CD8-positive, alpha-beta memory T cell (primary cell): ENCODE results near the gene DLG1. TPM values are rescaled to one million over a fixed set of nuclear protein-coding genes. Genes with fewer than 3 reads are reported as not detected.

Experiments
- CTCF ChIA-PET: fragments of 350-600 bp; sonication (Branson Sonifier 250); formaldehyde crosslinking; loops from one replicate; lab custom pipeline; 2021; ENCODE audit warnings: antibody characterized with exemption; lab: Charles Lee
- POLR2A ChIA-PET: fragments of 350-600 bp; sonication (Branson Sonifier 250); formaldehyde crosslinking; loops from one replicate; lab custom pipeline; 2021; ENCODE audit warnings: antibody characterized with exemption; lab: Charles Lee
- DNase-seq, 5 donors: peaks; one replicate each; pipeline versions ENCODE4 v3.0.0 to v3.0.0-alpha.2; 2020 to 2022; ENCODE audit warnings: mixed read lengths in 1 of 5
- H3K27ac ChIP-seq: one replicate; pipeline ENCODE4 v1.7.0; 2013; ENCODE audit warnings: low read depth, mild to moderate bottlenecking, low read length, moderate library complexity
- H3K27me3 ChIP-seq: 2 replicates; pipeline ENCODE4 v1.7.0; 2013; ENCODE audit warnings: low read length, mild to moderate bottlenecking; ENCODE audit not compliant: insufficient read depth, poor library complexity, severe bottlenecking
- H3K36me3 ChIP-seq: 2 replicates; pipeline ENCODE4 v1.7.0; 2013; ENCODE audit warnings: mild to moderate bottlenecking, low read length, moderate library complexity; ENCODE audit not compliant: insufficient read depth
- H3K4me1 ChIP-seq: 2 replicates; pipeline ENCODE4 v1.7.0; 2013; ENCODE audit warnings: mild to moderate bottlenecking, low read length, moderate library complexity; ENCODE audit not compliant: insufficient read depth
- H3K4me3 ChIP-seq: 2 replicates; pipeline ENCODE4 v1.7.0; 2013; ENCODE audit warnings: mild to moderate bottlenecking, low read length
- H3K9me3 ChIP-seq: 2 replicates; pipeline ENCODE4 v1.7.0; 2013; ENCODE audit warnings: mild to moderate bottlenecking, low read length
- H3K27ac Mint-ChIP-seq, 8 donors: one replicate each; pipeline ENCODE4 v1.8.0; 2020 to 2021; ENCODE audit warnings: mixed read lengths in 8 of 8, mild to moderate bottlenecking in 6 of 8, inconsistent platforms in 3 of 8, moderate library complexity in 3 of 8
- H3K27me3 Mint-ChIP-seq, 2 donors: one replicate each; pipeline ENCODE4 v1.8.0; 2020 to 2021; ENCODE audit warnings: mixed read lengths in 2 of 2, mild to moderate bottlenecking in 1 of 2, moderate library complexity in 1 of 2
- H3K36me3 Mint-ChIP-seq, 3 donors: one replicate each; pipeline ENCODE4 v1.8.0; 2020 to 2021; ENCODE audit warnings: mixed read lengths in 3 of 3, inconsistent platforms in 1 of 3, mild to moderate bottlenecking in 1 of 3
- H3K4me1 Mint-ChIP-seq, 3 donors: one replicate each; pipeline ENCODE4 v1.8.0; 2020 to 2021; ENCODE audit warnings: mixed read lengths in 3 of 3, inconsistent platforms in 1 of 3, mild to moderate bottlenecking in 1 of 3
- H3K4me3 Mint-ChIP-seq, 7 donors: one replicate each; pipeline ENCODE4 v1.8.0; 2020 to 2021; ENCODE audit warnings: mixed read lengths in 7 of 7, mild to moderate bottlenecking in 6 of 7, moderate library complexity in 4 of 7, inconsistent platforms in 2 of 7
- H3K9me3 Mint-ChIP-seq, 5 donors: one replicate each; pipeline ENCODE4 v1.8.0; 2020 to 2022; ENCODE audit warnings: mixed read lengths in 5 of 5, mild to moderate bottlenecking in 3 of 5, moderate library complexity in 2 of 5, inconsistent platforms in 1 of 5
- polyA plus RNA-seq: library from polyadenylated mRNA; unstranded; fragments of 300-500 nt; fragmentation: Illumina TruSeq; gene quantifications from one replicate; pipeline ENCODE4 v1.2.3, GENCODE V29; 2021
- total RNA-seq, 2 experiments: library from RNA; stranded (reverse); gene quantifications; one replicate each; pipeline ENCODE4 v1.2.3, GENCODE V29; 2021

DLG1 gene
- total and polyA plus RNA-seq, 3 experiments from 2014 or later, result 30.5 to 51.2 (median 49.2) TPM

GRCh38 chr3:197029511-197030167, 268.8 kb downstream of the DLG1 start, which contains the start of gene MELTF:
TSS of gene MELTF (minus strand) at chr3:197029817. CDS start at chr3:197029702, 115 bp downstream.
- Mint-ChIP-seq H3K4me3 (peak within 1 kb of the TSS; percentile 76 to 88 (median 80)), H3K9me3 (no peaks in the 10 kb centered on the region), H3K4me1 (peaks cover 0 to 9% (median 7%) of the 10 kb centered on the region in 3 donors), H3K27ac (peak within 1 kb of the TSS in 4 of 8 donors; percentile 22 to 37 (median 32)), H3K27me3 (peaks cover 4 to 6% of the 10 kb centered on the region in 2 donors), H3K36me3 (no peaks in the 10 kb centered on the region)
- Histone ChIP-seq H3K36me3 (no peaks in the 10 kb centered on the region), H3K27me3 (no peaks in the 10 kb centered on the region), H3K4me3 (peak within 1 kb of the TSS; percentile 43), H3K27ac (peak within 1 kb of the TSS; percentile 47), H3K9me3 (no peaks in the 10 kb centered on the region), H3K4me1 (no peaks in the 10 kb centered on the region)
- ChIA-PET CTCF (interaction anchor here (1.2 to 1.5 kb wide), 6 partner anchors 10 to 515 kb away, joined by 3 to 9 read pairs (median 3); no protein-coding TSS in a partner anchor), POLR2A (no interaction called here)
- DNase-seq, result peak; percentile 62 to 72 (median 71)

- no peaks in the 10 kb centered on the region for H3K36me3 ChIP-seq
- peak in 4 of 5 donors; percentile 14 to 49 (median 16) for DNase-seq
- Mint-ChIP-seq H3K4me1 (peaks cover 0 to 10% (median 7%) of the 10 kb centered on the region in 3 donors), H3K27me3 (peaks cover 5 to 8% of the 10 kb centered on the region in 2 donors), H3K27ac (peak overlapping the region in 4 of 8 donors; percentile 22 to 37 (median 32)), H3K9me3 (no peaks in the 10 kb centered on the region), H3K36me3 (no peaks in the 10 kb centered on the region), H3K4me3 (peak overlapping the region; percentile 76 to 88 (median 80))
- H3K4me3 ChIP-seq, result peak overlapping the region; percentile 43
- ChIA-PET POLR2A (no interaction called here), CTCF (interaction anchor here (1.2 to 1.7 kb wide), 5 partner anchors 9 to 191 kb away, joined by 3 to 9 read pairs (median 3); no protein-coding TSS in a partner anchor)
- H3K9me3 ChIP-seq, result no peaks in the 10 kb centered on the region
- peak overlapping the region; percentile 47 for H3K27ac ChIP-seq
- no peaks in the 10 kb centered on the region for H3K27me3 ChIP-seq
- no peaks in the 10 kb centered on the region for H3K4me1 ChIP-seq
These were observed 269.5 kb downstream of the DLG1 start for GRCh38 chr3:197028728-197029510.

DNA sequence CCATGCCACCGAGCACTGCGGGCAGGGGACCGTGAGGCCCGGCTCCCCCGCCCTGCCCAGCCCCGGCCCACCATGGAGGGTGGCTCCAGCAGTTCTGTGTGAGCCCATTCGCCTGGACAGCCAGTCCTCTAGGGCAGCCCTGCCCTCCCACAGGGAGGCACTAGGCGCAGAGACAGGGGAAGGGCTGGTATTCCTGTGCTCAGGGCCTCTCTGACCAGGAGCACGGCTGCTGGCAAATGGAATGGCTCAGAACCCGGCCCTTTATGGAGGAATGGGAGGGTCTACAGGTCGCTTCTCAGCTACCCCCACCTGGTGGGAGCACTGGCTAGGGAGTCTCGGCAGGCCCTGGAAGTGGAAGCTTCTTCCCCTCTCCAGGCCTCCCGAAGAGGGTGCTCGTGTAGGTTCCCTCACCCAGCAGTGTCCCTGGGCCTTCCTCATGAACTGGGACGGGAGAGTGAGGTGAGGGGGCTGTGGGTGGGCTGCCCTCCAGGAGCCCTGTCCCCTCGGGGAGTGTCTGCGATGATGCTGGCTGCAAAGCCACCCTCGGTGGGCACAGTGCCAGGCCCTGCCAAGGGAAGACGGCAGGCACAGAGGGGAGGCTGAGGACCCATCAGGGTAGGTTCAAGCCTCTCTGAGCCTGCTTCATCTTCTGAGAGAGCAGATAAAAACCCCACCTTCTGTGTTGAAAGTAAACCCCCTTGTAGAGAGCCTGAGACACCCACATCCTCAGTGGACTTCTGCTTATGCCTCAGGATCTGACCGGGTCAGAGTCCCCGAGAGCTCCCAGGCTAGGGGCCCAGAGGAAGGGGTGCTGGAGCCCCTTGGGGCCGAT, 270.3 kb downstream of the DLG1 start:
- DNase-seq, result no peak
- Histone ChIP-seq H3K36me3 (no peaks in the 10 kb centered on the region), H3K9me3 (no peaks in the 10 kb centered on the region), H3K4me1 (no peaks in the 10 kb centered on the region), H3K4me3 (peak overlapping the region; percentile 43), H3K27me3 (no peaks in the 10 kb centered on the region), H3K27ac (peak overlapping the region; percentile 16)
- peak overlapping the region in 3 of 8 donors; percentile 23 to 37 (median 35) for H3K27ac Mint-ChIP-seq
- H3K4me1 Mint-ChIP-seq, result peaks cover 4 to 18% (median 10%) of the 10 kb centered on the region in 3 donors
- CTCF ChIA-PET, result interaction anchor here (1.4 to 1.7 kb wide), 2 partner anchors 17 to 23 kb away, joined by 3 to 7 read pairs; no protein-coding TSS in a partner anchor
- H3K4me3 Mint-ChIP-seq, result peak overlapping the region; percentile 76 to 88 (median 80)
- H3K27me3 Mint-ChIP-seq, result peaks cover 5 to 12% of the 10 kb centered on the region in 2 donors
- POLR2A ChIA-PET, result no interaction called here
- H3K36me3 Mint-ChIP-seq, result no peaks in the 10 kb centered on the region
- H3K9me3 Mint-ChIP-seq, result no peaks in the 10 kb centered on the region

DNA sequence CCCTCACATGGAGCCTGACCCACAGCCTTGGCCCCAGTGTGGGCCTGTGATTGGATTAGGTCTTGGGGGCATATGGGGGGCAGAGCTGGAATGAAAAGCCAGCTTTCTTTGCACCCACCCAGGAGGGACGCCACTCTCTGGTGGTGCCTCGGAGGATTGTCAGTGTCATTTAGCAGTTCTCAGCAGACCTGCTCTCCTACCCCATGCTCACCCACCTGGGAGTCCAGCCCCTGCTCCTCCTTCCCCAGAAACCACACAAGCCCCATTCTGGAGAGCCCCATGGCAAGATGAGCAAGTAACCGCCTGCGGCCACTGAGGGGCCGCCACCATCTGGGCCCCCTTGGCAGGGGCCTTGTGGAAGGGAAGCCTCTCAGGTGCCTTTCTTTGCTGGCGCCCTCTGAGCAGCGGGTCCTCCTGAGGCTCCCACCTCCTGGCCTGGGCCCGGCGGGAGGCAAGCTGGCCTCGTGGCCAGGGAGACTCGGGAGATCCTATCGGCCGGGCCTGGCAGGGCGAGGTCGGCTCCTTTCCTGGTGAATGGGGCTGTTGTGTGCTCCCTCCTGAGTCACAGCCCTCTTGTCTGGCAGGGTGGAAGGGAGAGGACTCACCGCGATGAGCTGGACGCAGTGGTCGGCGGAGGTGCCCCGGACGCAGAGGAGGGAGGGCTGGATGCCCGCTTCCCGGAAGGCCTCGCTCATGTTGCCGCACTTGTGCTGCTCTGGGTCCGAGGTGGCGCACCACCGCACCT, 271.1 kb downstream of the DLG1 start:
- H3K36me3 Mint-ChIP-seq, result no peaks in the 10 kb centered on the region

DNA sequence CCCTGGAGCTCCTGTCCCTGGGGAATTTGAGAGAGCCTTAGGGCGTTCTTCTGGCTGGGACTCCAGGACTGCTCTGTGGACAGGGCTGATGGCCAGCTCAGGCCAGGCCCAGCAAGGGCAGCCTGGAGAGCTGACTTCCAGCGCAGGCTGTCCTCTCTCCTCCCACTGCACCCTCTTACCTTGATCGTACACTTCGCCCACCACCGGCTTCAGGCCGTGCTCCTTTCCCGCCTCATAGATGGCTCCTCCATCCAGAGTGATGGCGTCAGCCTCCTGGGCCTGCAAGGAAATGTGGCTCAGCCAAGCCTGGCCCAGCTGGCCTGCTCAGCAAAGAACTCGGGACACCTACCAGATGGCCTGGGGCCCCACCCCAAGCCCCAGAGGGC, 271.9 kb downstream of the DLG1 start:
- no peaks in the 10 kb centered on the region for H3K27me3 ChIP-seq
- ChIA-PET CTCF (no interaction called here), POLR2A (no interaction called here)
- no peak overlapping the region for H3K27ac ChIP-seq
- Mint-ChIP-seq H3K4me1 (peaks cover 5 to 18% (median 10%) of the 10 kb centered on the region in 3 donors), H3K9me3 (no peaks in the 10 kb centered on the region), H3K36me3 (no peaks in the 10 kb centered on the region), H3K27me3 (peaks cover 6 to 13% of the 10 kb centered on the region in 2 donors), H3K27ac (no peak overlapping the region), H3K4me3 (no peak overlapping the region)
- no peak overlapping the region for H3K4me3 ChIP-seq
- peak in 1 of 5 donors; percentile 24 for DNase-seq
- H3K4me1 ChIP-seq, result no peaks in the 10 kb centered on the region
- no peaks in the 10 kb centered on the region for H3K36me3 ChIP-seq
- H3K9me3 ChIP-seq, result no peaks in the 10 kb centered on the region

More for the DNA sequence above, 271.1 kb downstream of the DLG1 start:
- Histone ChIP-seq H3K4me1 (no peaks in the 10 kb centered on the region), H3K27ac (no peak overlapping the region), H3K4me3 (no peak overlapping the region), H3K9me3 (no peaks in the 10 kb centered on the region), H3K36me3 (no peaks in the 10 kb centered on the region), H3K27me3 (no peaks in the 10 kb centered on the region)
- Mint-ChIP-seq H3K9me3 (no peaks in the 10 kb centered on the region), H3K27ac (peak overlapping the region in 1 of 8 donors; percentile 41), H3K4me3 (peak overlapping the region in 2 of 7 donors; percentile 22 to 30), H3K27me3 (peaks cover 5 to 13% of the 10 kb centered on the region in 2 donors), H3K4me1 (peaks cover 5 to 18% (median 10%) of the 10 kb centered on the region in 3 donors)
- DNase-seq, result no peak
- ChIA-PET POLR2A (no interaction called here), CTCF (interaction anchor here (1.7 kb wide), 1 partner anchor 18 kb away, joined by 7 read pairs; no protein-coding TSS in a partner anchor)

- H3K4me3 ChIP-seq, result no peak overlapping the region
- H3K9me3 ChIP-seq, result no peaks in the 10 kb centered on the region
- POLR2A ChIA-PET, result no interaction called here
- no peak overlapping the region for H3K27ac Mint-ChIP-seq
- H3K27ac ChIP-seq, result no peak overlapping the region
- peak overlapping the region in 1 of 7 donors; percentile 49 for H3K4me3 Mint-ChIP-seq
- H3K4me1 ChIP-seq, result no peaks in the 10 kb centered on the region
- peaks cover 5 to 18% (median 10%) of the 10 kb centered on the region in 3 donors for H3K4me1 Mint-ChIP-seq
- H3K9me3 Mint-ChIP-seq, result no peaks in the 10 kb centered on the region
- H3K27me3 ChIP-seq, result no peaks in the 10 kb centered on the region
- no peaks in the 10 kb centered on the region for H3K36me3 Mint-ChIP-seq
- DNase-seq, result peak in 1 of 5 donors; percentile 23
- CTCF ChIA-PET, result no interaction called here
- no peaks in the 10 kb centered on the region for H3K36me3 ChIP-seq
- H3K27me3 Mint-ChIP-seq, result peaks cover 6 to 10% of the 10 kb centered on the region in 2 donors
These were observed 272.5 kb downstream of the DLG1 start for GRCh38 chr3:197025736-197026480.
